Amygdala (tissue), 56 donors: Measurements from ENCODE around the gene STK31.
"Not testable (repeated sequence)": the region's sequence is repeated elsewhere in the genome, so short reads cannot be mapped to it uniquely, and the experiment has no call there.

Experiments
- DNase-seq, 56 donors: peaks; one replicate each; lab custom pipeline; 2025; lab: John Stamatoyannopoulos, UW

Gene STK31

GRCh38 chr7:23791721-23792120 lies 81.7 kb downstream of the STK31 start:
- no peak for DNase-seq

GRCh38 chr7:23802720-23803397 lies 92.8 kb downstream of the STK31 start:
- no peak for DNase-seq

- no peak for DNase-seq
These were observed 94.7 kb downstream of the STK31 start for GRCh38 chr7:23804707-23805106.

- DNase-seq = no peak
These were observed 98.4 kb downstream of the STK31 start for GRCh38 chr7:23808421-23808820.

GRCh38 chr7:23810099-23810498 lies 100.1 kb downstream of the STK31 start:
- no peak for DNase-seq

GRCh38 chr7:23811540-23811939 lies 101.5 kb downstream of the STK31 start:
- no peak for DNase-seq

GRCh38 chr7:23828125-23828524 lies 118.1 kb downstream of the STK31 start:
- not testable (repeated sequence) for DNase-seq

- not testable (repeated sequence) for DNase-seq
These were observed 122.7 kb downstream of the STK31 start for GRCh38 chr7:23832733-23833132.

GRCh38 chr7:23833405-23833804 lies 123.4 kb downstream of the STK31 start:
- DNase-seq = no peak

- DNase-seq = not testable (repeated sequence)
These were observed 134.8 kb downstream of the STK31 start for GRCh38 chr7:23844837-23845236.

GRCh38 chr7:23852135-23852534 lies 142.1 kb downstream of the STK31 start:
- no peak for DNase-seq

GRCh38 chr7:23852988-23853387 lies 143.0 kb downstream of the STK31 start:
- no peak for DNase-seq

- DNase-seq = peak in 2 of 56 donors; percentile 0 to 2
These were observed 153.3 kb downstream of the STK31 start for GRCh38 chr7:23863209-23863787.

GRCh38 chr7:23864973-23865372 lies 155.0 kb downstream of the STK31 start:
- no peak for DNase-seq

GRCh38 chr7:23873306-23873705 lies 163.3 kb downstream of the STK31 start:
- DNase-seq = no peak

- DNase-seq = not testable (repeated sequence)
These were observed 166.5 kb downstream of the STK31 start for GRCh38 chr7:23876526-23876925.
